Esophagus (tissue), 2 donors: Measurements from ENCODE around the gene SLC12A9. TPM values are rescaled to one million over a fixed set of nuclear protein-coding genes. Genes with fewer than 3 reads are reported as not detected.
"Not testable (repeated sequence)": the region's sequence is repeated elsewhere in the genome, so short reads cannot be mapped to it uniquely, and the experiment has no call there.

Source experiments
- H3K27ac ChIP-seq, 2 donors: one replicate each; pipeline ENCODE4 v1.5.1; 2013; ENCODE audit warnings: low read depth in 2 of 2, mild to moderate bottlenecking in 2 of 2, inconsistent platforms in 1 of 2, low read length in 1 of 2, moderate library complexity in 1 of 2
- H3K27me3 ChIP-seq, 2 donors: one replicate each; pipeline ENCODE4 v1.6.1; 2013; ENCODE audit warnings: low read length in 2 of 2, control low read depth in 1 of 2, mild to moderate bottlenecking in 1 of 2; ENCODE audit not compliant: insufficient read depth in 2 of 2, control insufficient read depth in 1 of 2
- H3K36me3 ChIP-seq, 2 donors: one replicate each; pipeline ENCODE4 v1.6.1; 2013; ENCODE audit warnings: low read length in 1 of 2; ENCODE audit not compliant: control insufficient read depth in 2 of 2, insufficient read depth in 2 of 2
- H3K4me1 ChIP-seq, 2 donors: one replicate each; pipeline ENCODE4 v1.6.1; 2013; ENCODE audit warnings: low read length in 1 of 2; ENCODE audit not compliant: control insufficient read depth in 2 of 2, insufficient read depth in 2 of 2
- H3K4me3 ChIP-seq, 2 donors: one replicate each; pipeline ENCODE4 v1.5.1; 2013; ENCODE audit warnings: low read length in 2 of 2, mild to moderate bottlenecking in 2 of 2, low read depth in 1 of 2, moderate library complexity in 1 of 2
- H3K9me3 ChIP-seq, 2 donors: one replicate each; pipeline ENCODE4 v1.6.1; 2013; ENCODE audit warnings: mild to moderate bottlenecking in 2 of 2, low read depth in 1 of 2, low read length in 1 of 2, moderate library complexity in 1 of 2; ENCODE audit not compliant: control insufficient read depth in 2 of 2, insufficient read depth in 1 of 2
- WGBS, 2 donors: extraction: QIAGEN DNeasy Blood & Tissue Kit; methylation state at CpG; one replicate each; pipeline ENCODE4 v1.1.7; 2013; 5-methylcytosine and 5-hydroxymethylcytosine counted together
- polyA plus RNA-seq, 2 donors: library from polyadenylated mRNA; stranded (reverse); fragments of 200-250 nt; gene quantifications; one replicate each; pipeline ENCODE4 v1.2.3, GENCODE V29; 2013
- donor health status: healthy with polysubstance abuse.
- donor health status: Bipolar disorder and iron deficiency.

Gene SLC12A9
- polyA plus RNA-seq, 2 donors, result 13.8 to 23.0 TPM

DNA sequence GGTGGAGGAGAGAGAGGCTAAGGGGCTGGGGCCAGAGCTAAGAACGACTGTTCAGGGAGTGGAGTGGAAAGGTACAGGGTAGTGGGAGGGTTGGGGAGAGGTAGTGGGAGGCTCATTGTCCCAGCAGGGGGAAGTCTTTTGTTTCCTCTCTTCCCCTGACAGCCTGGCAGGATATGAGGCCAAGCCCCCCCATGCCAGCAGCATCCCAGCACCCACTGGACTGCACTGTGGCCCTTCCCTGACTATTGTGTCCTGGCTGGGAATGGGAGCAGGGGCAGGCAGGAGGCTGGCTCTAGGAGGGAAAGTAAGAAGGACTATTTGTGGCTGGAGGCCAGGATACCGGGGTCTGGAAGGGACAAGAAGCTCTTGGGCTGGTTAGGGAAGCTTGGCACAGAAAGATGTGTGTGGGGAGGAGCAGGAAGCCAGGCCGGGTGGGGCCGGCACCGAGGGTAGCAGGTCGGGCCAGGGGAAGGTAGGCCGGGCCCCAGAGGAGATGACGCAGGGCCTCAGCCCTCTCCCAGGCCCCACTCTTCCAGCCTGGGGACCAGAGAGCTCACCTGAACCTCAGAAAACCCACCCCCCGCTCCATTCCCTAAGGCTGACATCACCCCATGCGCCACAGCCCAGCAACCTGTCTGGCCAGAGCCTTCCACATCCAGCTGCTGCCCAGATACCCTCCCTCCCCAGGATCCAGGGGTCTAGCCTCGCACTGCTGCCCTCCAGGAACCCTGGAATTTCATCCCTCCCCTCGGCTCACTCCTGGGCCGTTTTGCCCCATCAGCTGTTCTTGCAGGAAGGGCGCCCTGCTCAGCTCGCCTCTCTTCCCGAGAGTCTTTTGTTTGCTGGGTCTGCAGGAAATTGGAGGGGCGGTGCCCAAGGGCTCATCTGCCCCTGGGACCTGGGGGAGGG is 16.4 kb upstream of the SLC12A9 start:
- H3K4me3 ChIP-seq, result no peak overlapping the region

DNA sequence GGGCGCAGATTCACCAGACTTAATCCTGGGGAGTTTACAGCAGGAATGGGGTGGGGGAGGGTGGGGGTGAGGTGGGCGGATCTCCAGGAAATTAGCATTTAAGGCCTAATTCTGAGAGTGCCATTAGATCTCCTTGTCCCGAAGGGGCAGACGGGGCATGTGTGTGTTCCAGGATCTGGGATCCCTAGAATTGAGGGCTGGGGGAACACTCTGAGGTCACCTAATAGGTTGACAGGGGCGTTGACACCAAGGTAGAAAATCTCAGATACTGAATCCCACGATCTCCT is 15.8 kb upstream of the SLC12A9 start:
- Histone ChIP-seq H3K27ac (peak overlapping the region; percentile 75 to 91), H3K4me3 (peak overlapping the region in 1 of 2 donors; percentile 36), H3K9me3 (no peaks in the 10 kb centered on the region), H3K4me1 (no peaks in the 10 kb centered on the region), H3K36me3 (no peaks in the 10 kb centered on the region), H3K27me3 (no peaks in the 10 kb centered on the region)
- 30 to 39% methylated on average over 6 of the region's 6 CpGs for WGBS, 2 donors

More for the DNA sequence above, 16.4 kb upstream of the SLC12A9 start:
- H3K4me1 ChIP-seq, result no peaks in the 10 kb centered on the region
- no peaks in the 10 kb centered on the region for H3K9me3 ChIP-seq
- H3K36me3 ChIP-seq, result no peaks in the 10 kb centered on the region
- no peaks in the 10 kb centered on the region for H3K27me3 ChIP-seq
- WGBS, 2 donors, result 42 to 43% methylated on average over 17 of the region's 17 CpGs
- peak overlapping the region; percentile 75 to 91 for H3K27ac ChIP-seq

DNA sequence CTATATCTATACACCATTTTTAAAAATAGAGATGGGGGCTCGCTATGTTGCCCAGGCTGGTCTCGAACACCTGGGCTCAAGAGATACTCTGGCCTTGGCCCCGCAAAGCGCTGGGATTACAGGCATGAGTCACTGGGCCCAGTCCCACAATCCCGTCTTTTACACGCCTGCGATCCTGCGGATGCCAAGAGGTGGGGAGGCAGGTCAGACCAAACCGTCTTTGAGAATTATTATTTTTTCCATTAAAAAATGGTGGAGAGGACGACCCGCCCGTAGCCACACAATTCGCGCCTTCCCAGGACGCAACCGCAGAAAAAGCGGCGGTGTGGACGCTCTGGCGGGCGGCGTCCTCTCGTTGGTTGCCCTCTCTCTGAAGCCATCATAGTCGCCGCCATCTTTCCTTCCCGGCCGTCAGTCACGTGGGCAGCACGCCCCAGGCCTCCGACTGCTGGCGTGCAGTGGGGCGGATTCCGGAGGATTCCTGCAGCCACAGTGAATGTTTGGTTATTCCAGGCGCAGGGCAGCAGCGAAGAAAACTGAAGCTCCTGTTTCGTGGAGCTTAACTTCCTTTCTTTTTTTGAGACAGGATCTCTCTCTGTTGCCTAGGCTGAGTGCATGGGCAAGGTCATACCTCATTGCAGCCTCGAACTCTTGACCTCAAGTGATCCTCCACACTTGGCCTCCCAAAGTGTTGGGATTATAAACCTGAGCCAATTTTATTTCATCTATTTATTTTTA is 15.2 kb upstream of the SLC12A9 start:
- Histone ChIP-seq H3K27ac (peak overlapping the region; percentile 75 to 91), H3K4me3 (peak overlapping the region; percentile 33 to 36), H3K9me3 (no peaks in the 10 kb centered on the region), H3K4me1 (no peaks in the 10 kb centered on the region), H3K27me3 (no peaks in the 10 kb centered on the region), H3K36me3 (no peaks in the 10 kb centered on the region)
- WGBS, 2 donors, result 3 to 4% methylated on average over 37 of the region's 37 CpGs

DNA sequence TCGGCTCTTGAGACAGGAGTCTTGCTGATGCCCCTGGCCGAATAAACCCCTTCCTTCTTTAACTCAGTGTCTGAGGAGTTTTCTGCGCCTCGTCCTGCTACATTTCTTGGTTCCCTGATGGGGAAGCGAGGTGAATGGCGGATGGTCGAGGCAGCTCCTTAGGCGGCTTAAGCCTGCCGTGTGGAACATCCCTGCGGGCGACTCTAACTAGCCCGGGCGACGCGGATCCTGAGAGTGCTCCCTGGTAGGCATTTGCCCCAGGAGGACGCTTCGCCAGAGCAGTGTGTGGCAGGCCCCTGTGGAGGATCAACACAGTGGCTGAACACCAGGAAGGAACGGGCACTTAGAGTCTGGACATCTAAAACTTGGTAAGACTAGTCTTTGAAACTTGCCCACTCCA is 13.2 kb upstream of the SLC12A9 start:
- no peaks in the 10 kb centered on the region for H3K9me3 ChIP-seq
- 93 to 94% methylated on average over 18 of the region's 18 CpGs for WGBS, 2 donors
- H3K4me1 ChIP-seq, result no peaks in the 10 kb centered on the region
- no peak overlapping the region for H3K4me3 ChIP-seq
- no peaks in the 10 kb centered on the region for H3K36me3 ChIP-seq
- H3K27ac ChIP-seq, result no peak overlapping the region
- no peaks in the 10 kb centered on the region for H3K27me3 ChIP-seq

DNA sequence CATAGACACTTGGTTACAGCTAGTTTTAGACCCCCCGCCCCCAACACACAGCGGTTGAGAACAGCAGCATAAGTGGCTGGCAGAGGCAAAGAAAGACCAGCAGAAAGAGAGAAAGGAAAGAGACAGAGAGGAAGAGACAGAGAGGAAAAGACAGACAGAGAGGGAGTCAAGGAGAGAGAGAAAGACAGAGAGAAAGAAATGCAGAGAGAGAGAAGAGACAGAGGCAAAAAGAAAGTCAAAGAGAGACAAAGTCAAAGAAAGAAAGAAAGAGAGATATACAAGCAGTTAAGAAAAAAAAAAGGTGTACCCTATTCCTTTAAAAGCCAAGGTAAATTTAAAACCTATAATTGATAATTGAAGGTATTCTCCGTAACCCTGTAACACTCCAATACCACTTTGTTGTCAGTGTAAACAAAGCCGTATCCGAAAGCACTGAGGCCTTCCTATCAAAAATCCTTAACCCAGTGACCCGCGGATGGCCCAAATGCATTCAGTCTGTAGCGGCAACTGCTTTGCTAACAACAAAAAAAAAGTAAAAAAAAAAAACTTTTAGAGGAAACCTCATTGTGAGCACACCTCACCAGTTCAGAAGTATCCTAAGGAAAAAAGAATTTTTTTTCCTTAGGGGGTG is 11.9 kb upstream of the SLC12A9 start:
- H3K27me3 ChIP-seq, result no peaks in the 10 kb centered on the region
- H3K4me3 ChIP-seq, result no peak overlapping the region
- H3K4me1 ChIP-seq, result no peaks in the 10 kb centered on the region
- no peak overlapping the region for H3K27ac ChIP-seq
- WGBS, 2 donors, result 71 to 79% methylated on average over 8 of the region's 8 CpGs
- H3K36me3 ChIP-seq, result no peaks in the 10 kb centered on the region
- H3K9me3 ChIP-seq, result no peaks in the 10 kb centered on the region

DNA sequence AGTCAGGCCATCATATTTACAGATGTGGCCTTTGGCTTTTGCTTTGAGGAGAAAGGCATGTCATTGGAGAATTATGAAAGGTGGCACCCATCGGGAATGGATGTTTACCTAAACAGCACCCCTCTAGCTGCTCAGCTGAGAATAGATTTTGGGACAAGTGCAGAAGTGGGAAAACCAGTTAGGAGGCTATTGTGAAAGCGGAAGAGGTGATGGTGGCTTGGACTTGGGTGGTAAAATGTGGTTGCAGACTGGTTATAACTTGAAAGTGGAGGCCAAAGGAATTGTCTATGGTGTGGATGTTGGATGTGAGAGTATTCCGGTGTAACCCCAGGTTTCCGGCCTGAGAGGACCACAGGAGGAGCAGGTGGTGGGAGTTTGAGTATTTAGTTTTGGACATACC is 5.2 kb upstream of the SLC12A9 start:
- H3K27ac ChIP-seq, result no peak overlapping the region
- no peak overlapping the region for H3K4me3 ChIP-seq
- H3K36me3 ChIP-seq, result no peaks in the 10 kb centered on the region
- no peaks in the 10 kb centered on the region for H3K27me3 ChIP-seq
- H3K9me3 ChIP-seq, result no peaks in the 10 kb centered on the region
- peaks cover 0 to 6% of the 10 kb centered on the region in 2 donors for H3K4me1 ChIP-seq
- WGBS, 2 donors, result 91% methylated on average over 4 of the region's 4 CpGs

DNA sequence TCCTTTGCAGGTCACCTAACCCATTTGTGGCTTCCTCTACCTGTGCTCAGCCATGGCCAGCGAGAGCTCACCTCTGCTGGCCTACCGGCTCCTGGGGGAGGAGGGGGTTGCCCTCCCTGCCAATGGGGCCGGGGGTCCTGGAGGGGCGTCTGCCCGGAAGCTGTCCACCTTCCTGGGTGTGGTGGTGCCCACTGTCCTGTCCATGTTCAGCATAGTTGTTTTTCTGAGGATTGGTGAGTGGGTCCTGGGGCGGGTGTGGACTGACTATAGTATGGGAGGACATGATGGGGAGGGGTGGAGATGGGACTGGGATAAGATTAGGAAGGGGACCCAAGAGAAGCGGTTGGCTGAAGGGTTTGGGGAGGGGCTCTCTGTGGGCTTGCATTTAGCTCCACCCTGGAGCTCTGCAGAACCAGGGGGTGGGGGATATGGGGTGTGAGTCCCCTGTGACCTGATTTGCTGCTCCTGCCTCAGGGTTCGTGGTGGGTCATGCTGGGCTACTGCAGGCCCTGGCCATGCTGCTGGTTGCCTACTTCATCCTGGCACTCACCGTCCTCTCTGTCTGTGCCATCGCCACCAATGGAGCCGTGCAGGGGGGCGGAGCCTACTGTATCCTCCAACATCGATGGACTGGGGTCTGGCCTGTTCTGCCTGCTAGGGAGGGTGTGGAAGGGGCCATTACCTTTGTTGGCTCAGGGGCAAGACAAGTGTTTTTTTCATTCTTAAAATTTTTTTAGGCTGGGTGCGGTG is 1.8 kb downstream of the SLC12A9 start:
- 91 to 92% methylated on average over 14 of the region's 14 CpGs for WGBS, 2 donors
- H3K4me3 ChIP-seq, result no peak overlapping the region
- no peaks in the 10 kb centered on the region for H3K27me3 ChIP-seq
- no peak overlapping the region for H3K27ac ChIP-seq
- peaks cover 4 to 11% of the 10 kb centered on the region in 2 donors for H3K36me3 ChIP-seq
- H3K9me3 ChIP-seq, result no peaks in the 10 kb centered on the region
- no peaks in the 10 kb centered on the region for H3K4me1 ChIP-seq

DNA sequence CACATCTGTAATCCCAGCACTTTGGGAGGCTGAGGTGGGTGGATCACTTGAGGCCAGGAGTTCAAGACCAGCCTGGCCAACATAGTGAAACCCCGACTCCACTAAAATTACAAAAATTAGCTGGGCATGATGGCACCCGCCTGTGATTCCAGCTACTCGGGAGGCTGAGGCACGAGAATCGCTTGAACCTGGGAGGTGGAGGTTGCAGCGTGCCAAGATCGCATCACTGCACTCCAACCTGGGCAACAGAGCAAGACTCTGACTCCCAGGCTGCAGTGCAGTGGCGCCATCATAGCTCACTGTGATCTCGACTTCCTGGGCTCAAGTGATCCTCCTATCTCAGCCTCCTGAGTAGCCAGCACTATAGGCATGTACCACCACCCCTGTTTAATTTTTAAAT is 2.4 kb downstream of the SLC12A9 start:
- H3K36me3 ChIP-seq, result peaks cover 4 to 14% of the 10 kb centered on the region in 2 donors
- H3K9me3 ChIP-seq, H3K27me3 ChIP-seq, H3K4me1 ChIP-seq, H3K27ac ChIP-seq, H3K4me3 ChIP-seq: not testable (repeated sequence)
- WGBS, 2 donors, result 95 to 97% methylated on average over 9 of the region's 9 CpGs

DNA sequence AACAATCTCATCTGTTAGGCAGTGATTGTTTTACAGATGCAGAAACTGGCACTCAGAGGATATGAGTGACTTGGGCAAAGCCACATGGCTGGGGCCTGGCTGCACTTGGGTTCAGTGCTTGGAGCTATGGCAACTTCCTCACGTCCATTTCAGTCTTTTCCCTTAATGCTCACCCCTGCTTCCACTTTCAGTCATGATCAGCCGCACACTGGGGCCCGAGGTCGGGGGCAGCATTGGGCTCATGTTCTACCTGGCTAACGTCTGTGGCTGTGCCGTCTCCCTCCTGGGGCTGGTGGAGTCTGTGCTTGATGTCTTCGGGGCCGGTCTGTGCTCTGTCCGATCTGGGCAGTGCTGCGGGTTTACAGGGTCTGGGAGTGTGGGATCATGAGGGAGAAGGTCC is 3.0 kb downstream of the SLC12A9 start:
- H3K4me3 ChIP-seq, result no peak overlapping the region
- H3K9me3 ChIP-seq, result no peaks in the 10 kb centered on the region
- H3K27ac ChIP-seq, result no peak overlapping the region
- peaks cover 6 to 20% of the 10 kb centered on the region in 2 donors for H3K36me3 ChIP-seq
- WGBS, 2 donors, result 90 to 92% methylated on average over 10 of the region's 10 CpGs
- no peaks in the 10 kb centered on the region for H3K4me1 ChIP-seq
- H3K27me3 ChIP-seq, result no peaks in the 10 kb centered on the region
